Fibroblast of lung (primary cell): ENCODE measurements around the gene ITGAD. TPM values are rescaled to one million over a fixed set of nuclear protein-coding genes. Genes with fewer than 3 reads are reported as not detected.

Source experiments
- DNase-seq, 2 donors: peaks; one replicate each; pipeline versions ENCODE4 v3.0.0 to v3.0.0-alpha.2; 2010; ENCODE audit warnings: low read depth in 2 of 2
- H2AFZ ChIP-seq: 2 replicates; pipeline ENCODE4 v1.5.1; 2012; ENCODE audit warnings: low read length, control low read depth, inconsistent platforms
- H3K27ac ChIP-seq: 2 replicates; pipeline ENCODE4 v1.5.1; 2011; ENCODE audit warnings: low read length, control low read depth; ENCODE audit not compliant: insufficient read depth
- H3K27me3 ChIP-seq: 2 replicates; pipeline ENCODE4 v1.5.1; 2011; ENCODE audit warnings: mild to moderate bottlenecking, low read length; ENCODE audit not compliant: control insufficient read depth, insufficient read depth
- H3K36me3 ChIP-seq: 2 replicates; pipeline ENCODE4 v1.5.1; 2011; ENCODE audit warnings: low read length; ENCODE audit not compliant: control insufficient read depth, insufficient read depth
- H3K4me1 ChIP-seq: 2 replicates; pipeline ENCODE4 v1.5.1; 2011; ENCODE audit warnings: low read length; ENCODE audit not compliant: control insufficient read depth, insufficient read depth; ENCODE audit errors: extremely low read depth
- H3K4me2 ChIP-seq: 2 replicates; pipeline ENCODE4 v1.5.1; 2011; ENCODE audit warnings: low read length, control low read depth; ENCODE audit not compliant: insufficient read depth; ENCODE audit errors: extremely low read depth
- H3K4me3 ChIP-seq, 4 experiments: fragments of 200-600 bp in 1 of 4; sonication (generic) in 1 of 4; replicated peaks in 1 of 4; 2 replicates each; pipeline ENCODE4 v1.5.1; 2011 to 2016; ENCODE audit warnings: low read length in 4 of 4, low read depth in 3 of 4, mild to moderate bottlenecking in 3 of 4, control low read depth in 2 of 4, inconsistent platforms in 1 of 4, mixed read lengths in 1 of 4; ENCODE audit not compliant: insufficient read depth in 1 of 4; ENCODE audit errors: control extremely low read depth in 1 of 4
- H3K79me2 ChIP-seq: 2 replicates; pipeline ENCODE4 v1.5.1; 2012; ENCODE audit warnings: mild to moderate bottlenecking, low read length, inconsistent platforms; ENCODE audit not compliant: control insufficient read depth, insufficient read depth
- H3K9ac ChIP-seq: 2 replicates; pipeline ENCODE4 v1.5.1; 2011; ENCODE audit warnings: mild to moderate bottlenecking, low read length, control low read depth; ENCODE audit not compliant: insufficient read depth
- H3K9me3 ChIP-seq: 2 replicates; pipeline ENCODE4 v1.5.1; 2012; ENCODE audit warnings: low read depth, low read length; ENCODE audit not compliant: control insufficient read depth, insufficient read depth
- H4K20me1 ChIP-seq: 2 replicates; pipeline ENCODE4 v1.5.1; 2011; ENCODE audit warnings: low read length; ENCODE audit not compliant: control insufficient read depth, insufficient read depth; ENCODE audit errors: extremely low read depth
- CTCF ChIP-seq, 2 donors: IDR thresholded peaks in 1 of 2; conservative IDR thresholded peaks in 1 of 2; 1 replicate in 1 of 2; 2 replicates in 1 of 2; pipeline ENCODE4 v1.5.1; 2011 to 2012; ENCODE audit warnings: low read length in 2 of 2, control low read depth in 1 of 2, inconsistent platforms in 1 of 2, low read depth in 1 of 2, mild to moderate bottlenecking in 1 of 2
- EZH2 ChIP-seq: IDR thresholded peaks from 2 replicates; pipeline ENCODE4 v1.5.1; 2012; ENCODE audit warnings: low read length, control low read depth, mild to moderate bottlenecking; ENCODE audit errors: missing control alignments
- polyA plus RNA-seq, 2 donors: library from polyadenylated mRNA; depleted of rRNA in 1 of 2; stranded (reverse) in 1 of 2; unstranded in 1 of 2; fragments of >200 nt; gene quantifications; 2 replicates each; pipeline ENCODE4 v1.2.1, GENCODE V29; 2011 to 2012; ENCODE audit warnings: missing spikeins in 1 of 2
- total RNA-seq: library from RNA; depleted of rRNA; stranded (reverse); fragments of >200 nt; gene quantifications from 2 replicates; pipeline ENCODE4 v1.2.1, GENCODE V29; 2014

ITGAD gene
- total and polyA plus RNA-seq, 2 donors (not counting 1 experiment from before 2014, with no cell fraction given), result not detected

- H3K4me2 ChIP-seq, result no peak overlapping the region
Measured at GRCh38 chr16:31451201-31451600, 58.1 kb downstream of the ITGAD start.

GRCh38 chr16:31451681-31452351, 58.7 kb downstream of the ITGAD start:
- peak overlapping the region; percentile 91 for H3K27ac ChIP-seq
- DNase-seq, result peak; percentile 72 to 78
- TF ChIP-seq EZH2 (no peak), CTCF (conservative IDR thresholded peaks at IDR 0.05 in 1 of 2, IDR thresholded peaks at IDR 0.05 in 1 of 2; ENCODE audit: low read depth in 1 of 2, low read length in 2 of 2) (peak; percentile 62 to 79)
- no peaks in the 10 kb centered on the region for H3K9me3 ChIP-seq
- H3K27me3 ChIP-seq, result no peaks in the 10 kb centered on the region
- H3K4me1 ChIP-seq, result peaks cover 20% of the 10 kb centered on the region
- peaks cover 21% of the 10 kb centered on the region for H3K79me2 ChIP-seq
- H3K4me3 ChIP-seq, result no peak overlapping the region
- H3K9ac ChIP-seq, result no peak overlapping the region
- H3K4me2 ChIP-seq, result peak overlapping the region; percentile 42
- H2AFZ ChIP-seq, result no peak overlapping the region
- H4K20me1 ChIP-seq, result no peaks in the 10 kb centered on the region
- H3K36me3 ChIP-seq, result no peaks in the 10 kb centered on the region

More at GRCh38 chr16:31451201-31451600, 58.1 kb downstream of the ITGAD start:
- TF ChIP-seq CTCF (conservative IDR thresholded peaks at IDR 0.05 in 1 of 2, IDR thresholded peaks at IDR 0.05 in 1 of 2; ENCODE audit: low read depth in 1 of 2, low read length in 2 of 2), result no peak
- TF ChIP-seq EZH2, result no peak
- H3K9ac ChIP-seq, result no peak overlapping the region
- no peaks in the 10 kb centered on the region for H3K9me3 ChIP-seq
- no peak for DNase-seq
- H2AFZ ChIP-seq, result no peak overlapping the region
- no peaks in the 10 kb centered on the region for H3K36me3 ChIP-seq
- no peaks in the 10 kb centered on the region for H4K20me1 ChIP-seq
- no peak overlapping the region for H3K4me3 ChIP-seq
- no peaks in the 10 kb centered on the region for H3K27me3 ChIP-seq
- no peak overlapping the region for H3K27ac ChIP-seq
- H3K79me2 ChIP-seq, result peaks cover 16% of the 10 kb centered on the region
- H3K4me1 ChIP-seq, result peaks cover 20% of the 10 kb centered on the region

- H3K9me3 ChIP-seq, result no peaks in the 10 kb centered on the region
- TF ChIP-seq EZH2, result no peak
- TF ChIP-seq CTCF (conservative IDR thresholded peaks at IDR 0.05 in 1 of 2, IDR thresholded peaks at IDR 0.05 in 1 of 2; ENCODE audit: low read depth in 1 of 2, low read length in 2 of 2), result no peak
- DNase-seq, result peak; percentile 93
- H3K27ac ChIP-seq, result peak overlapping the region; percentile 91
- H3K4me2 ChIP-seq, result peak overlapping the region; percentile 58
- H4K20me1 ChIP-seq, result no peaks in the 10 kb centered on the region
- H3K27me3 ChIP-seq, result no peaks in the 10 kb centered on the region
- H3K4me1 ChIP-seq, result peaks cover 21% of the 10 kb centered on the region
- H3K36me3 ChIP-seq, result peaks cover 1% of the 10 kb centered on the region
- no peak overlapping the region for H3K4me3 ChIP-seq
- peaks cover 29% of the 10 kb centered on the region for H3K79me2 ChIP-seq
- no peak overlapping the region for H2AFZ ChIP-seq
- H3K9ac ChIP-seq, result no peak overlapping the region
Measured at GRCh38 chr16:31452631-31453106, 59.5 kb downstream of the ITGAD start.
